ENCODE data around the gene BRINP3.

GRCh38 chr1:190101756-190102155 is 375.9 kb downstream of the BRINP3 start:
- TF ChIP-seq CTCF (conservative IDR thresholded peaks at IDR 0.05; ENCODE audit: low read length) (no peak), EZH2phosphoT487 (IDR thresholded peaks at IDR 0.05; ENCODE audit: borderline replicate concordance, low read depth, low read length) (no peak)

All from OCI-LY7 (cell line).